Measurements from ENCODE around the gene SPPL2C.

The SPPL2C gene

GRCh38 chr17:45818699-45819098 lies 26.0 kb upstream of the SPPL2C start:
- no peak for TF ChIP-seq POLR2A (IDR thresholded peaks at IDR 0.05; ENCODE audit: extremely low read depth, insufficient read length)
- TF ChIP-seq MYC (IDR thresholded peaks at IDR 0.05; ENCODE audit: low read depth, low read length), result no peak
- no peak for TF ChIP-seq CTCF (IDR thresholded peaks at IDR 0.05; ENCODE audit: low read depth, low read length)
- no peak for TF ChIP-seq MAX (IDR thresholded peaks at IDR 0.05; ENCODE audit: low read depth, low read length)
- no peak overlapping the region for H3K4me3 ChIP-seq (ENCODE audit: low read depth, low read length)
- DNase-seq (ENCODE audit: low read depth), result no peak

GRCh38 chr17:45819632-45820031 lies 25.0 kb upstream of the SPPL2C start:
- no peak for DNase-seq (ENCODE audit: low read depth)
- TF ChIP-seq POLR2A (IDR thresholded peaks at IDR 0.05; ENCODE audit: extremely low read depth, insufficient read length) (no peak), CTCF (IDR thresholded peaks at IDR 0.05; ENCODE audit: low read depth, low read length) (no peak), MYC (IDR thresholded peaks at IDR 0.05; ENCODE audit: low read depth, low read length) (no peak), MAX (IDR thresholded peaks at IDR 0.05; ENCODE audit: low read depth, low read length) (no peak)
- H3K4me3 ChIP-seq (ENCODE audit: low read depth, low read length), result no peak overlapping the region

GRCh38 chr17:45820052-45820780 lies 24.5 kb upstream of the SPPL2C start:
- H3K4me3 ChIP-seq (ENCODE audit: low read depth, low read length), result no peak overlapping the region
- TF ChIP-seq POLR2A (IDR thresholded peaks at IDR 0.05; ENCODE audit: extremely low read depth, insufficient read length), result no peak
- no peak for TF ChIP-seq MYC (IDR thresholded peaks at IDR 0.05; ENCODE audit: low read depth, low read length)
- DNase-seq (ENCODE audit: low read depth), result no peak

- no peak for TF ChIP-seq MYC (IDR thresholded peaks at IDR 0.05; ENCODE audit: low read depth, low read length)
- no peak for DNase-seq (ENCODE audit: low read depth)
- H3K4me3 ChIP-seq (ENCODE audit: low read depth, low read length), result no peak overlapping the region
These were observed 23.5 kb upstream of the SPPL2C start for GRCh38 chr17:45821147-45821546.

GRCh38 chr17:45823598-45823997 lies 21.1 kb upstream of the SPPL2C start:
- TF ChIP-seq CTCF (IDR thresholded peaks at IDR 0.05; ENCODE audit: low read depth, low read length), result no peak
- TF ChIP-seq MYC (IDR thresholded peaks at IDR 0.05; ENCODE audit: low read depth, low read length), result no peak
- no peak for TF ChIP-seq POLR2A (IDR thresholded peaks at IDR 0.05; ENCODE audit: extremely low read depth, insufficient read length)
- TF ChIP-seq MAX (IDR thresholded peaks at IDR 0.05; ENCODE audit: low read depth, low read length), result no peak
- no peak for DNase-seq (ENCODE audit: low read depth)
- H3K4me3 ChIP-seq (ENCODE audit: low read depth, low read length), result no peak overlapping the region

GRCh38 chr17:45824475-45824874 lies 20.2 kb upstream of the SPPL2C start:
- DNase-seq (ENCODE audit: low read depth), result no peak
- no peak for TF ChIP-seq CTCF (IDR thresholded peaks at IDR 0.05; ENCODE audit: low read depth, low read length)
- no peak for TF ChIP-seq MAX (IDR thresholded peaks at IDR 0.05; ENCODE audit: low read depth, low read length)
- no peak for TF ChIP-seq POLR2A (IDR thresholded peaks at IDR 0.05; ENCODE audit: extremely low read depth, insufficient read length)
- TF ChIP-seq MYC (IDR thresholded peaks at IDR 0.05; ENCODE audit: low read depth, low read length), result no peak

More at GRCh38 chr17:45824475-45824874, 20.2 kb upstream of the SPPL2C start:
- H3K4me3 ChIP-seq (ENCODE audit: low read depth, low read length), result no peak overlapping the region
